Fibroblast of the aortic adventitia (primary cell): ENCODE measurements around the gene CASQ2. TPM values are rescaled to one million over a fixed set of nuclear protein-coding genes. Genes with fewer than 3 reads are reported as not detected.
A peak's percentile ranks its signal among the peaks of the same experiment; 100 is the strongest.

ENCODE experiments used
- DNase-seq: peaks from one replicate; pipeline ENCODE4 v3.0.0-alpha.2; 2010; ENCODE audit warnings: low read depth
- H3K4me3 ChIP-seq: 2 replicates; pipeline ENCODE4 v1.5.1; 2011; ENCODE audit warnings: low read depth, mild to moderate bottlenecking, control low read depth, low read length, moderate library complexity
- CTCF ChIP-seq: IDR thresholded peaks from 2 replicates; pipeline ENCODE4 v1.5.1; 2011; ENCODE audit warnings: mild to moderate bottlenecking, low read length, control low read depth, inconsistent platforms; ENCODE audit not compliant: insufficient read depth
- total RNA-seq: library from RNA; depleted of rRNA; stranded (reverse); fragments of >200 nt; gene quantifications from 2 replicates; pipeline ENCODE4 v1.2.3, GENCODE V29; 2012; ENCODE audit warnings: low replicate concordance

Gene CASQ2
- total RNA-seq, 1 donor, result not detected

DNA sequence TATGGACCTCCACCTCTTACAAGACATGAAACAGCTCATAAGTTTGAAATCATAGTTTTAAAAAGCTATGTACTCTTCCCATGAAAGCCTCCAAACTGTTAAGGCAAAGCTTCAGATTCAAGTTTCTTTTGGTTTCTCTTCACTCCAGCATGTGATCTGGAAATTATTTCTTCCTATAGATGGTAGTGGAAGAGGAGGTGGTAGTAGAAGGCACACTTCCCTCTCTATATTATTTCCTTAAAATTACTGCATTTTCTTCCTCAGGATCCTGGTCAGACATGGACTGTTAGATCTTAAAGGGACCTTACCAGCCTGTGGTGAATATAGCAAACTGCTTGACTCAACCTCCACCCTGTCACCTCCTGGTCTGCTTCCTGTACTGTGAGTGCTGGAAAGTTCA lies 40.6 kb upstream of the CASQ2 start:
- no peak for TF ChIP-seq CTCF
- H3K4me3 ChIP-seq, result no peak overlapping the region
- DNase-seq, result no peak

- TF ChIP-seq CTCF, result peak; percentile 77
- H3K4me3 ChIP-seq, result no peak overlapping the region
- peak; percentile 87 for DNase-seq
Observed at GRCh38 chr1:115807723-115808122, 39.2 kb upstream of the CASQ2 start.

GRCh38 chr1:115805597-115805996 lies 37.1 kb upstream of the CASQ2 start:
- H3K4me3 ChIP-seq, result no peak overlapping the region
- TF ChIP-seq CTCF, result no peak

DNA sequence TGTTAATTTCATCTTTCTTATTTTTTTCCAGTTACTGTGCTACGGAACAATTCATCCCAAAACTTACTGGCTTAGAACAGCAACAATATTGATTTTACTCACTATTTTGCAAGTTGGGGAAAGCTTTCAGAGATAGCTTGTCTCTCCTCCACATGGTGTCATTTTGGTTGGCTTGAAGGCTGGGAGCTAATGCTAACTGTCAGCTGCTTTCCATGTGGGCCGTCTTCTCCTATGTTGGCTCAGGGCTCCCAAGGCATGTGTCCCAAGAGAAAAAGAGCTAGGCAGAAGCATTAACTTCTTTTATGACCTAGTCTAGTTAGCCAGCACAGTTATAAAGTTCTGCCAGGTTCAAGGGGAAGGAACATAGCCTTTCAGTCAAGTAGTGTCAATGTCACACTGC lies 33.9 kb upstream of the CASQ2 start:
- DNase-seq, result no peak
- H3K4me3 ChIP-seq, result no peak overlapping the region
- no peak for TF ChIP-seq CTCF

More at GRCh38 chr1:115805597-115805996, 37.1 kb upstream of the CASQ2 start:
- DNase-seq, result no peak

DNA sequence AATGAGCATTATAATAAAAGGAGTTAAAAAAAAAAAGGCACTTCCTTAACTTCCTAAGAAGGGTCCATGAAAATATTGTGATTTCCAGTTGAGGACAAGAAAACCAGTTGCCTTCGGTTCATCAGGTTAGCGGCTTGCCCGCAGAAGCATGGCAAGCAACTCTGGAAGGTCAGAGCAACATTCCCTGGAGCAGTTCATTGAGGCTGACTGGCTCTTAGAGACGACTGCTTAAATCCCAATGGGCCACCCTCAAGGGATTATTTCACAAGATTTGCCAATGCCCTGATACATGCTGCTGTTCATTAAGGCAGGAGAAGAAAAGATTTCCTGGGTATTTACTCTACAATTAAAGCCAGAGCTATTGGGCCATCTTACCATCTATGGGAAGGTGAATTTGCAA lies 29.0 kb upstream of the CASQ2 start:
- no peak overlapping the region for H3K4me3 ChIP-seq
- no peak for DNase-seq
- TF ChIP-seq CTCF, result no peak

- TF ChIP-seq CTCF, result no peak
- no peak overlapping the region for H3K4me3 ChIP-seq
- DNase-seq, result no peak
Observed at GRCh38 chr1:115796897-115797296, 28.4 kb upstream of the CASQ2 start.

GRCh38 chr1:115796036-115796435 lies 27.5 kb upstream of the CASQ2 start:
- no peak overlapping the region for H3K4me3 ChIP-seq
- TF ChIP-seq CTCF, result no peak
- DNase-seq, result no peak
